Trophoblast cell (in vitro differentiated cells and primary cell): ENCODE data around the gene ZCCHC17.

Experiments
- DNase-seq, 2 donors: peaks; one replicate each; pipeline ENCODE4 v3.0.0-alpha.2; 2016
- H2AFZ ChIP-seq: 2 replicates; pipeline ENCODE4 v1.6.1; 2013; ENCODE audit warnings: low read length, moderate library complexity, mild to moderate bottlenecking; ENCODE audit not compliant: insufficient read depth, poor library complexity
- H2AK5ac ChIP-seq: 2 replicates; pipeline ENCODE4 v1.6.1; 2013; ENCODE audit warnings: mild to moderate bottlenecking, low read length
- H2BK120ac ChIP-seq: 2 replicates; pipeline ENCODE4 v1.6.1; 2013; ENCODE audit warnings: low read length, mild to moderate bottlenecking, moderate library complexity; ENCODE audit not compliant: insufficient read depth, poor library complexity
- H2BK12ac ChIP-seq: 2 replicates; pipeline ENCODE4 v1.6.1; 2013; ENCODE audit warnings: mild to moderate bottlenecking, low read length, moderate library complexity
- H2BK5ac ChIP-seq: 2 replicates; pipeline ENCODE4 v1.6.1; 2013; ENCODE audit warnings: low read length, low read depth, moderate library complexity, mild to moderate bottlenecking; ENCODE audit not compliant: poor library complexity
- H3K14ac ChIP-seq: 2 replicates; pipeline ENCODE4 v1.6.1; 2013; ENCODE audit warnings: mild to moderate bottlenecking, low read length
- H3K18ac ChIP-seq: 2 replicates; pipeline ENCODE4 v1.6.1; 2013; ENCODE audit warnings: mild to moderate bottlenecking, low read length
- H3K23ac ChIP-seq: 2 replicates; pipeline ENCODE4 v1.6.1; 2013; ENCODE audit warnings: low read length
- H3K27ac ChIP-seq: 2 replicates; pipeline ENCODE4 v1.5.1; 2013; ENCODE audit warnings: low read depth, mild to moderate bottlenecking, inconsistent platforms, low read length, moderate library complexity
- H3K27me3 ChIP-seq: 2 replicates; pipeline ENCODE4 v1.6.1; 2013; ENCODE audit warnings: inconsistent platforms, mild to moderate bottlenecking, low read length, moderate library complexity; ENCODE audit not compliant: insufficient read depth
- H3K36me3 ChIP-seq, 2 experiments: 1 replicate in 1 of 2; 2 replicates in 1 of 2; pipeline ENCODE4 v1.6.1; 2013; ENCODE audit warnings: low read length in 2 of 2, mild to moderate bottlenecking in 2 of 2, moderate library complexity in 1 of 2; ENCODE audit not compliant: insufficient read depth in 2 of 2, control insufficient read depth in 1 of 2
- H3K4ac ChIP-seq: 2 replicates; pipeline ENCODE4 v1.6.1; 2013; ENCODE audit warnings: low read depth, mild to moderate bottlenecking, low read length, moderate library complexity
- H3K4me1 ChIP-seq, 2 experiments: 1 replicate in 1 of 2; 2 replicates in 1 of 2; pipeline ENCODE4 v1.6.1; 2013; ENCODE audit warnings: low read length in 2 of 2, mild to moderate bottlenecking in 2 of 2, moderate library complexity in 1 of 2; ENCODE audit not compliant: insufficient read depth in 2 of 2, control insufficient read depth in 1 of 2
- H3K4me2 ChIP-seq: 2 replicates; pipeline ENCODE4 v1.6.1; 2013; ENCODE audit warnings: inconsistent platforms, mild to moderate bottlenecking, low read length, moderate library complexity
- H3K4me3 ChIP-seq: 2 replicates; pipeline ENCODE4 v1.5.1; 2013; ENCODE audit warnings: mild to moderate bottlenecking, low read depth, low read length, inconsistent platforms
- H3K79me1 ChIP-seq: one replicate; pipeline ENCODE4 v1.6.1; 2013; ENCODE audit warnings: low read length
- H3K79me2 ChIP-seq: 2 replicates; pipeline ENCODE4 v1.6.1; 2013; ENCODE audit warnings: low read length, mild to moderate bottlenecking; ENCODE audit not compliant: control insufficient read depth, insufficient read depth, poor library complexity
- H3K9ac ChIP-seq: 2 replicates; pipeline ENCODE4 v1.6.1; 2013; ENCODE audit warnings: mild to moderate bottlenecking, low read length
- H3K9me3 ChIP-seq: 2 replicates; pipeline ENCODE4 v1.6.1; 2013; ENCODE audit warnings: low read depth, mild to moderate bottlenecking, control low read depth, inconsistent platforms, low read length; ENCODE audit not compliant: insufficient read depth
- H4K12ac ChIP-seq: 2 replicates; pipeline ENCODE4 v1.6.1; 2013; ENCODE audit warnings: low read depth, mild to moderate bottlenecking, low read length, moderate library complexity
- H4K8ac ChIP-seq: 2 replicates; pipeline ENCODE4 v1.6.1; 2013; ENCODE audit warnings: low read depth, mild to moderate bottlenecking, low read length, moderate library complexity
- H4K91ac ChIP-seq: one replicate; pipeline ENCODE4 v1.6.1; 2013; ENCODE audit warnings: low read depth, mild to moderate bottlenecking, low read length, moderate library complexity
- WGBS: extraction: QIAGEN DNeasy Blood & Tissue Kit; methylation state at CpG from one replicate; pipeline ENCODE4 v1.1.7; 2013; ENCODE audit warnings: missing lambda C conversion rate; ENCODE audit not compliant: insufficient read length, insufficient coverage; ENCODE audit errors: extremely low coverage; 5-methylcytosine and 5-hydroxymethylcytosine counted together

The ZCCHC17 gene

DNA sequence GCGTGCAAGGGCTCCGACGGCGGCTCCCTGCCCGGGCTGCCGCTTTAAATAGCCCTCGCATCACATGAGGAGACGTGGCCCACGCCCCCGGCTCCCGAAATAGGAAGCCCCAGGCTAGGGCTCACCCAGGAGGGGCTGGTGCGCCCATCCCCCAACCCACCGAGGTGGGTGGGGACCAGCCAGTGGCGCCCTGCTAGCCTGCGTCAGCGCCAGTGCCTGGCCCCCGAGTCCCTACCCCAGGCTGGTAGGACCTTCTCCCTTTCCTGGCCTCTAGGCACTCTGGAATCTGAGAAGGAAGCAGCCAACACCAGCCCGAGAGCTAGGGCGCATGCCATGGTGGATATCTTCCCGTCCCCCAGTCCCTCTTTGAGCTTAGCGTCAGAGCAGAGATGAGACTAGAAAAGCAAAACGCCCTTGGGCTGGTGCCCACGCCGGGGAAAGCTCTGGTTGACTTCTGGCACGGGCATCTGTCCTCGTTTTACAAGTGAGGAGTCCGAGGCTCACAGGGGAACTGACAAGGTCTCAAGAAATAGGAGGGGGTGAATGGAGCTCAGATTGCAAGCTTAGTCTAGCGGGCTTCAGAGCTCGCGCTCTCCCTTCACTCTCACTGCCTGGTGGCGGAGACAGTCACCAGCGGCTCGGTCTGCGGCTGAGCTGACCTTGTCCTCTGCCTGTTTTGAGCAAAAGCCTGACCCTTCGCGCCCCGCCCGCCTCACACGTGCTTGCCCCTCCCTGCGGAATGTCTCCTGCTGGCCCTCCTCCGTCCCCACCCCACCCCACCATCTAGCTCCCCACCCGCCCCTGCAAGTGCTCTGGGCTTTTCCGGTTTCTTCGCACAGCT, 76.4 kb downstream of the ZCCHC17 start, which contains the start of gene FABP3:
TSS of gene FABP3 (minus strand) at position 21 of the 841 bp plus-strand sequence. CDS start 62 bp downstream, outside the sequence.
- no peak within 1 kb of the TSS for H2BK5ac ChIP-seq
- H4K12ac ChIP-seq = no peak within 1 kb of the TSS
- H2BK120ac ChIP-seq = peak within 1 kb of the TSS; percentile 39
- WGBS = no CpG with 5 or more reads among the region's 44 CpGs
- H3K9ac ChIP-seq = no peak within 1 kb of the TSS
- no peaks in the 10 kb centered on the region for H3K79me2 ChIP-seq
- H4K8ac ChIP-seq = peak within 1 kb of the TSS; percentile 16
- H3K36me3 ChIP-seq = peaks cover 0 to 2% of the 10 kb centered on the region in 2 experiments
- no peaks in the 10 kb centered on the region for H3K9me3 ChIP-seq
- peak within 1 kb of the TSS; percentile 54 for H3K4me3 ChIP-seq
- H3K27me3 ChIP-seq = no peaks in the 10 kb centered on the region
- peak within 1 kb of the TSS; percentile 29 for H3K27ac ChIP-seq
- H3K79me1 ChIP-seq = peaks cover 3% of the 10 kb centered on the region
- peak within 1 kb of the TSS; percentile 8 for H3K14ac ChIP-seq
- H3K4me2 ChIP-seq = peak within 1 kb of the TSS; percentile 77
- peak within 1 kb of the TSS; percentile 42 for H2AFZ ChIP-seq
- H2AK5ac ChIP-seq = no peak within 1 kb of the TSS
- no peak within 1 kb of the TSS for H2BK12ac ChIP-seq
- H3K18ac ChIP-seq = peak within 1 kb of the TSS; percentile 23
- DNase-seq = peak in 1 of 2 donors; percentile 51
- H3K4ac ChIP-seq = no peak within 1 kb of the TSS
- peaks cover 9 to 12% of the 10 kb centered on the region in 2 experiments for H3K4me1 ChIP-seq
- no peak within 1 kb of the TSS for H3K23ac ChIP-seq
- peak within 1 kb of the TSS; percentile 3 for H4K91ac ChIP-seq

DNA sequence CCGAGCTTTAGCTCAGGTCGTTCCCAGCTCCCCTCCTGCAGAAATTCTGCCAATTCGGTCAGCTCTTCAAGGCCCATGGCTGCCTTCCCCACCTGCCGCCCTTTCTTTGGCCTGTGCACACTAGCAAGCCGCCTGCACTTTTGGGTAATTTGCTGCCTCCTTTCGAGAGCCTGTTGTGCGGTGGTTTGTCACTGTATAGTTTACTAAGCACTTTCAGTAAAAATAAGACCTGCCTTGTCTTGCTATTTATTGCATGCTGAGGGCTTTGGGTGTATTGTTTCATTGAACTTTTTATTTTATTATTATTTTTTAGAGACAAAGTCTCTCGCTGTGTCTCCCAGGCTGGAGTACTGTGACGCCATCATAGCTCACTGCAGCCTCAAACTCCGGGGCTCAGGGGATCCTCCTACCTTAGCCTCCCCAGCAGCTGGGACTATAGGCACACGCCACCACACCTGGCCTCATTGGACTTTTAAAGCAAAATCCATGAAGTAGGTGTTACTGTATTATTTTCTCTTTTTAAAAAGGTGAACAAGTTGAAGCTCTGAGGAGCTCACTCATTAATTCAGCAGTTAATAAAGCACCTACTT, 77.2 kb downstream of the ZCCHC17 start:
- Histone ChIP-seq H4K91ac (no peak overlapping the region), H3K14ac (no peak overlapping the region), H3K79me1 (peaks cover 3% of the 10 kb centered on the region), H2BK120ac (no peak overlapping the region), H2AFZ (no peak overlapping the region), H3K4me2 (peak overlapping the region; percentile 77), H3K4me1 (peaks cover 9 to 12% of the 10 kb centered on the region in 2 experiments), H3K4ac (no peak overlapping the region), H3K79me2 (no peaks in the 10 kb centered on the region), H4K12ac (no peak overlapping the region), H3K27me3 (no peaks in the 10 kb centered on the region), H3K9me3 (no peaks in the 10 kb centered on the region), H3K4me3 (no peak overlapping the region), H4K8ac (no peak overlapping the region), H3K23ac (no peak overlapping the region), H3K18ac (no peak overlapping the region), H3K27ac (peak overlapping the region; percentile 18), H2BK12ac (no peak overlapping the region), H2AK5ac (no peak overlapping the region), H3K36me3 (no peaks in the 10 kb centered on the region), H3K9ac (no peak overlapping the region), H2BK5ac (no peak overlapping the region)
- WGBS = no CpG with 5 or more reads among the region's 11 CpGs
- DNase-seq = no peak

DNA sequence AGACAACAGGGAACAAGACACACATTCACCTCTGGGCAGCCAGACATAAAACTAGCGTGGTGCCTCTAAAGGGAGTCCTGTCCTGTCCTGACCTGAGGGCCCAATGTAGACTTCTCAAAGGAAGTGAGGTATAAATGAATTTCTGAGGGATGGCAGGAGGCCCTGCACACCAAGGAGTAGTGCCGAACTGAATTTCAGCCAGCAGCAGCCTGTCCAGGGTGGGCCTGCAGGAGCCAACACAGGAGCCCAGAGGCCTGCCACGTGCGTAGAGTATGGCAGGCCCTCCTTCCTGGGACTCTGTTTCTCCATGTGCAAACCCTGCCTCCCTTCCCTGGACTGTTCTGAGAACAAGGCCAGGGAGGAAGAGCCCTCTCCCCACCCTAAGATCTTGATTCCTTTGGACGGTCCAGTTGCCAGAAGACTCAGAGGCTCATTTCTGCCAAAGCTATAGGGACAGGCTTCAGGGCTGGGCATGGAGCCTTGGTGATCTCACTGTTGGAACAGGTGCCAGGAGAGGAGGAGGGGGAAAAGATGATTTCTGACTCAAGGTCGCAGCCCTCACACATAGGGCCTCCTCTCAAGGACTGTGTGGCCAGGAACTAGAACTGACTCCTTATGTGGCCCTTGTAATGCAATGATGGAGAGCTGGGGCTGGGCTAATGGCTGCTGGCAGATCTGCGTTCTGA, 77.8 kb downstream of the ZCCHC17 start:
- Histone ChIP-seq H4K12ac (no peak overlapping the region), H3K79me1 (peaks cover 3% of the 10 kb centered on the region), H2BK120ac (no peak overlapping the region), H2BK5ac (no peak overlapping the region), H3K4me3 (no peak overlapping the region), H3K23ac (no peak overlapping the region), H2BK12ac (no peak overlapping the region), H3K14ac (no peak overlapping the region), H3K9me3 (no peaks in the 10 kb centered on the region), H3K36me3 (no peaks in the 10 kb centered on the region), H3K27ac (no peak overlapping the region), H3K27me3 (no peaks in the 10 kb centered on the region), H4K91ac (no peak overlapping the region), H3K18ac (no peak overlapping the region), H2AK5ac (no peak overlapping the region), H2AFZ (no peak overlapping the region), H3K4me2 (no peak overlapping the region), H3K9ac (no peak overlapping the region), H3K79me2 (no peaks in the 10 kb centered on the region), H3K4me1 (peaks cover 9 to 12% of the 10 kb centered on the region in 2 experiments), H3K4ac (no peak overlapping the region), H4K8ac (no peak overlapping the region)
- DNase-seq = no peak
- no CpG with 5 or more reads among the region's 7 CpGs for WGBS

DNA sequence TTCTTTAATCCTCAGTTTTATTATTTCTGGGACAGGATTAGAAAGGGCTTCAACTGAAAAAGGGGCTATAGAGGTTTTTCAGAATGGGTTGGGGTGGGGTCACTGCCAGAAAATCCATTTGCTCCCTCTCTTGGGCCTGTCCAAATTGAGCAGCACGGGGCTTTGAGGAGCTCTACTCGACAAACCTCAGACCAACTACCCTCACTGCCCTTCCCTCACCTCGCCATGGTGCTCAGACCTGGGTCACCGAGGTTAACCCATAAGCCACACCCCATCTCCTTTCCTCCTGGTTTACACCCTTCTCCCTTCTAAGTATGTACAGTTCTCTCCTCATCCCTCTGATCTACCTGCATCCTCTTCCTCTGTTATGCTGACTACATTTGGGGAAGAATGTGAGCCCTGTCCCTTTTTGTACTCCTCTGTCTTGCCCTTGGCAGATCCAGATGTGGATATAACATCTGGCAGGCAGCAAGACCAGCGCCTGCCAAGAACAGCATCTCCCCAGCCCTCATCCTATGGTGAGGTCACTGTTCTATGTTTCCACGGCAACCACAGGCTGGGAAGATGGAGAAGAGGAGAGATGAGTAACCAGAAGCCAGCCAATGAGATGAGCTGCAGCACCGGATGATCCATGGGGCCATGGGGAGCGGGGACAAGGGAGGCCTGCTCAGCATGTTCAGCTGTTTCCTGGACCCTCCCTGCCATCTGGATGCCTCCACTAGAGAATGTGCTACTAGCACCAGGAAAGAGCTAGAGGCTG, 79.7 kb downstream of the ZCCHC17 start:
- Histone ChIP-seq H2AK5ac (no peak overlapping the region), H3K9me3 (no peaks in the 10 kb centered on the region), H3K36me3 (no peaks in the 10 kb centered on the region), H2BK5ac (no peak overlapping the region), H3K9ac (no peak overlapping the region), H2AFZ (no peak overlapping the region), H3K14ac (no peak overlapping the region), H3K4ac (no peak overlapping the region), H3K27me3 (no peaks in the 10 kb centered on the region), H3K23ac (no peak overlapping the region), H3K79me1 (peaks cover 3% of the 10 kb centered on the region), H3K4me2 (no peak overlapping the region), H3K18ac (no peak overlapping the region), H4K91ac (no peak overlapping the region), H2BK120ac (no peak overlapping the region), H3K4me3 (no peak overlapping the region), H4K12ac (no peak overlapping the region), H3K4me1 (peaks cover 9 to 12% of the 10 kb centered on the region in 2 experiments), H3K27ac (no peak overlapping the region), H4K8ac (no peak overlapping the region), H3K79me2 (no peaks in the 10 kb centered on the region), H2BK12ac (no peak overlapping the region)
- peak in 1 of 2 donors; percentile 60 for DNase-seq
- WGBS = no CpG with 5 or more reads among the region's 8 CpGs
